Brain microvascular endothelial cell (primary cell): ENCODE results near the gene IGFALS.

Experiments
- DNase-seq: peaks from one replicate; pipeline ENCODE4 v3.0.0-alpha.2; 2020
- H3K27ac ChIP-seq: fragments of 250-450 bp; sonication (Bioruptor Pico); 2 replicates; pipeline ENCODE4 v1.5.1; 2020; ENCODE audit warnings: mild to moderate bottlenecking, moderate library complexity
- H3K27me3 ChIP-seq: fragments of 250-450 bp; sonication (Bioruptor Pico); replicated peaks from 2 replicates; pipeline ENCODE4 v1.5.1; 2020; ENCODE audit warnings: mild to moderate bottlenecking
- H3K36me3 ChIP-seq: fragments of 250-450 bp; sonication (Bioruptor Pico); replicated peaks from 2 replicates; pipeline ENCODE4 v1.5.1; 2020; ENCODE audit warnings: mild to moderate bottlenecking
- H3K4me3 ChIP-seq: 2 replicates; pipeline ENCODE4 v1.5.1; 2011; ENCODE audit warnings: low read depth, mild to moderate bottlenecking, control low read depth, low read length, moderate library complexity
- CTCF ChIP-seq: IDR thresholded peaks from 2 replicates; pipeline ENCODE4 v1.5.1; 2011; ENCODE audit warnings: low read depth, mild to moderate bottlenecking, moderate library complexity, low read length, control low read depth, inconsistent platforms; ENCODE audit errors: missing control alignments
- in situ Hi-C: cut with HindIII; loops from 2 replicates; pipeline ENCODE4 v1.10.0; 2017; ENCODE audit warnings: low sequenced_read_pairs, low pct_ligation_motif_present

Gene IGFALS

GRCh38 chr16:1759511-1759910 lies 34.0 kb downstream of the IGFALS start:
- DNase-seq, result no peak
- no peaks in the 10 kb centered on the region for H3K27me3 ChIP-seq
- no peak for TF ChIP-seq CTCF
- no peak overlapping the region for H3K27ac ChIP-seq
- no peak overlapping the region for H3K4me3 ChIP-seq
- in situ Hi-C loops, result no loop called here
- peaks cover 68% of the 10 kb centered on the region for H3K36me3 ChIP-seq

- Histone ChIP-seq H3K36me3 (peaks cover 67% of the 10 kb centered on the region), H3K27ac (no peak overlapping the region), H3K27me3 (no peaks in the 10 kb centered on the region), H3K4me3 (no peak overlapping the region)
- DNase-seq, result no peak
- no peak for TF ChIP-seq CTCF
- in situ Hi-C loops, result no loop called here
Measured at GRCh38 chr16:1758923-1759322, 34.6 kb downstream of the IGFALS start.

GRCh38 chr16:1757714-1758461 lies 35.6 kb downstream of the IGFALS start:
- no peak for DNase-seq
- H3K27me3 ChIP-seq, result no peaks in the 10 kb centered on the region
- H3K27ac ChIP-seq, result no peak overlapping the region
- in situ Hi-C loops, result no loop called here
- H3K4me3 ChIP-seq, result no peak overlapping the region
- TF ChIP-seq CTCF, result no peak
- H3K36me3 ChIP-seq, result peaks cover 59% of the 10 kb centered on the region

- no peaks in the 10 kb centered on the region for H3K27me3 ChIP-seq
- in situ Hi-C loops, result no loop called here
- H3K27ac ChIP-seq, result no peak overlapping the region
- no peak overlapping the region for H3K4me3 ChIP-seq
- TF ChIP-seq CTCF, result no peak
- H3K36me3 ChIP-seq, result peaks cover 50% of the 10 kb centered on the region
- no peak for DNase-seq
Measured at GRCh38 chr16:1754204-1754603, 39.3 kb downstream of the IGFALS start.

- Histone ChIP-seq H3K4me3 (no peak overlapping the region), H3K27me3 (no peaks in the 10 kb centered on the region), H3K36me3 (peaks cover 54% of the 10 kb centered on the region), H3K27ac (no peak overlapping the region)
- in situ Hi-C loops, result no loop called here
- no peak for DNase-seq
- no peak for TF ChIP-seq CTCF
Measured at GRCh38 chr16:1752853-1753252, 40.7 kb downstream of the IGFALS start.

GRCh38 chr16:1751946-1752345 lies 41.6 kb downstream of the IGFALS start:
- TF ChIP-seq CTCF, result no peak
- no peak overlapping the region for H3K4me3 ChIP-seq
- no peaks in the 10 kb centered on the region for H3K27me3 ChIP-seq
- no peak for DNase-seq
- H3K27ac ChIP-seq, result no peak overlapping the region
- in situ Hi-C loops, result no loop called here
- H3K36me3 ChIP-seq, result peaks cover 50% of the 10 kb centered on the region
